NB4 (cell line): ENCODE measurements around the gene MYOF.

Experiments used
- POLR2A ChIP-seq: IDR thresholded peaks from 2 replicates; pipeline ENCODE4 v1.6.1; 2011; ENCODE audit warnings: mild to moderate bottlenecking; ENCODE audit not compliant: insufficient read length; ENCODE audit errors: extremely low read depth
- TF ChIP-seq, protein P1 (sequence below): IDR thresholded peaks from one replicate; pipeline ENCODE4 v1.5.1; 2012; ENCODE audit warnings: low read depth, low read length

DNA sequence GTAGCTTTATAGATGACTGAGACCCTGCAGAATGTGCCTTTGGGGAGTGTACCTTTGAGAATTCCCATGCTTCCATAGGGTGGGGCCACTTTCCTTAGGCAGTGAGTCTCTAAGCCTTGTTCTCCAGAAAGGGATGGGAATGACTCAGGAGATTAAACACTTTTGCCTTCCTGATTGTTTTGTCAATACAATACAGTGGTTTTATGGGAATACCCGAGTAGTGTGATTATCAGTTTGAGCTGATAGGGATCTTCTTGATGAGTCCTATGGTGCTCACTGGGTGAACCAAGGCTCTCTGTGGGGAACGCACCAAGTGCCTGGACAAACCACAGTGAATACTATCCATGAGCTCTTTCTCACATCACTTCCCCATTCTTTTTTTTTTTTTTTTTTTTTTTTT is 6.3 kb downstream of the MYOF start:
- TF ChIP-seq, protein P1, sequence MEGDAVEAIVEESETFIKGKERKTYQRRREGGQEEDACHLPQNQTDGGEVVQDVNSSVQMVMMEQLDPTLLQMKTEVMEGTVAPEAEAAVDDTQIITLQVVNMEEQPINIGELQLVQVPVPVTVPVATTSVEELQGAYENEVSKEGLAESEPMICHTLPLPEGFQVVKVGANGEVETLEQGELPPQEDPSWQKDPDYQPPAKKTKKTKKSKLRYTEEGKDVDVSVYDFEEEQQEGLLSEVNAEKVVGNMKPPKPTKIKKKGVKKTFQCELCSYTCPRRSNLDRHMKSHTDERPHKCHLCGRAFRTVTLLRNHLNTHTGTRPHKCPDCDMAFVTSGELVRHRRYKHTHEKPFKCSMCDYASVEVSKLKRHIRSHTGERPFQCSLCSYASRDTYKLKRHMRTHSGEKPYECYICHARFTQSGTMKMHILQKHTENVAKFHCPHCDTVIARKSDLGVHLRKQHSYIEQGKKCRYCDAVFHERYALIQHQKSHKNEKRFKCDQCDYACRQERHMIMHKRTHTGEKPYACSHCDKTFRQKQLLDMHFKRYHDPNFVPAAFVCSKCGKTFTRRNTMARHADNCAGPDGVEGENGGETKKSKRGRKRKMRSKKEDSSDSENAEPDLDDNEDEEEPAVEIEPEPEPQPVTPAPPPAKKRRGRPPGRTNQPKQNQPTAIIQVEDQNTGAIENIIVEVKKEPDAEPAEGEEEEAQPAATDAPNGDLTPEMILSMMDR: no peak
- TF ChIP-seq POLR2A: no peak
